T-helper 22 cell (primary cell): ENCODE data around the gene DPYSL5.
"Not testable (repeated sequence)": the region's sequence is repeated elsewhere in the genome, so short reads cannot be mapped to it uniquely, and the experiment has no call there.

Experiments used
- DNase-seq: peaks from one replicate; pipeline ENCODE4 v3.0.0-alpha.2; 2020; ENCODE audit warnings: low read depth

DPYSL5 gene

GRCh38 chr2:26847655-26848335, at the start of gene DPYSL5:
DPYSL5 (plus strand) TSS chr2:26848132; CDS start chr2:26898500, 50,368 bp downstream.
- DNase-seq, result no peak

GRCh38 chr2:26801328-26801727, 46.6 kb upstream of the DPYSL5 start:
- no peak for DNase-seq

- DNase-seq, result no peak
Observed at GRCh38 chr2:26801796-26802195, 46.1 kb upstream of the DPYSL5 start.

GRCh38 chr2:26805241-26805676, 42.7 kb upstream of the DPYSL5 start:
- no peak for DNase-seq

GRCh38 chr2:26807788-26808460, 40.0 kb upstream of the DPYSL5 start:
- DNase-seq, result no peak

- DNase-seq, result no peak
Observed at GRCh38 chr2:26809211-26809610, 38.7 kb upstream of the DPYSL5 start.

- no peak for DNase-seq
Observed at GRCh38 chr2:26809876-26810577, 37.9 kb upstream of the DPYSL5 start.

GRCh38 chr2:26811261-26811660, 36.7 kb upstream of the DPYSL5 start:
- DNase-seq, result no peak

GRCh38 chr2:26811791-26812694, 35.9 kb upstream of the DPYSL5 start:
- no peak for DNase-seq

- DNase-seq, result no peak
Observed at GRCh38 chr2:26812731-26813130, 35.2 kb upstream of the DPYSL5 start.

GRCh38 chr2:26814072-26814765, 33.7 kb upstream of the DPYSL5 start:
- not testable (repeated sequence) for DNase-seq

GRCh38 chr2:26816893-26817292, 31.0 kb upstream of the DPYSL5 start:
- no peak for DNase-seq

- no peak for DNase-seq
Observed at GRCh38 chr2:26818255-26818654, 29.7 kb upstream of the DPYSL5 start.

GRCh38 chr2:26818972-26819371, 29.0 kb upstream of the DPYSL5 start:
- DNase-seq, result no peak

GRCh38 chr2:26820932-26821331, 27.0 kb upstream of the DPYSL5 start:
- DNase-seq, result no peak

GRCh38 chr2:26822877-26823276, 25.1 kb upstream of the DPYSL5 start:
- DNase-seq, result no peak

GRCh38 chr2:26838121-26838906, 9.6 kb upstream of the DPYSL5 start:
- no peak for DNase-seq

GRCh38 chr2:26840937-26841610, 6.9 kb upstream of the DPYSL5 start:
- no peak for DNase-seq

GRCh38 chr2:26843041-26843440, 4.9 kb upstream of the DPYSL5 start:
- no peak for DNase-seq

- DNase-seq, result no peak
Observed at GRCh38 chr2:26845021-26845420, 2.9 kb upstream of the DPYSL5 start.
